Caco-2 (cell line): ENCODE results near the gene CAGE1. TPM values are rescaled to one million over a fixed set of nuclear protein-coding genes. Genes with fewer than 3 reads are reported as not detected.

Experiments
- BruUV-seq: library from RNA; stranded (reverse); fragments of 400-500 nt; replicated peaks from 2 replicates; lab custom pipeline; 2021; lab: Mats Ljungman, UMichigan
- CTCF ChIA-PET: fragments of 300-600 bp; sonication (Branson Sonifier 250); formaldehyde crosslinking; loops from one replicate; lab custom pipeline; 2022; ENCODE audit warnings: antibody characterized with exemption; lab: Charles Lee
- POLR2A ChIA-PET: fragments of 300-600 bp; sonication (Branson Sonifier 250); formaldehyde crosslinking; loops from one replicate; lab custom pipeline; 2022; ENCODE audit warnings: antibody characterized with exemption; lab: Charles Lee
- DNase-seq, 2 experiments: peaks; one replicate each; pipeline versions ENCODE4 v3.0.0 to v3.0.0-alpha.2; 2020 to 2022
- H3K27me3 ChIP-seq: replicated peaks from 2 replicates; pipeline ENCODE4 v1.6.0; 2011; ENCODE audit warnings: low read length; ENCODE audit not compliant: control insufficient read depth, insufficient read depth
- H3K36me3 ChIP-seq: 2 replicates; pipeline ENCODE4 v1.5.1; 2011; ENCODE audit warnings: low read length; ENCODE audit not compliant: control insufficient read depth, insufficient read depth
- H3K4me1 ChIP-seq: fragments of 250-450 bp; sonication (Bioruptor Pico); 2 replicates; pipeline ENCODE4 v1.5.1; 2020; ENCODE audit warnings: mild to moderate bottlenecking
- H3K4me3 ChIP-seq: 2 replicates; pipeline ENCODE4 v1.5.1; 2011; ENCODE audit warnings: low read depth, mild to moderate bottlenecking, control low read depth, low read length
- H3K9me3 ChIP-seq: fragments of 250-450 bp; sonication (Bioruptor Pico); 2 replicates; pipeline ENCODE4 v1.5.1; 2020; ENCODE audit warnings: mild to moderate bottlenecking, moderate library complexity
- H3K27ac Mint-ChIP-seq: one replicate; pipeline ENCODE4 v1.8.0; 2022; ENCODE audit warnings: mixed read lengths; ENCODE audit not compliant: unreplicated experiment
- H3K27me3 Mint-ChIP-seq: one replicate; pipeline ENCODE4 v1.8.0; 2022; ENCODE audit warnings: mixed read lengths; ENCODE audit not compliant: insufficient read depth, unreplicated experiment
- H3K36me3 Mint-ChIP-seq: one replicate; pipeline ENCODE4 v1.8.0; 2022; ENCODE audit warnings: mild to moderate bottlenecking, mixed read lengths; ENCODE audit not compliant: insufficient read depth, unreplicated experiment
- H3K4me1 Mint-ChIP-seq: one replicate; pipeline ENCODE4 v1.8.0; 2022; ENCODE audit warnings: low read depth, mixed read lengths; ENCODE audit not compliant: unreplicated experiment
- H3K4me3 Mint-ChIP-seq: one replicate; pipeline ENCODE4 v1.8.0; 2022; ENCODE audit warnings: mild to moderate bottlenecking, moderate library complexity, mixed read lengths; ENCODE audit not compliant: unreplicated experiment
- H3K9me3 Mint-ChIP-seq: one replicate; pipeline ENCODE4 v1.8.0; 2022; ENCODE audit warnings: mixed read lengths; ENCODE audit not compliant: unreplicated experiment
- intact Hi-C: fragments of 100-400 bp; cut with micrococcal nuclease; formaldehyde crosslinking; loops from one replicate; pipeline ENCODE4 v1.10.0; 2022; ENCODE audit not compliant: unreplicated experiment
- total RNA-seq: library from RNA; stranded (reverse); gene quantifications from 2 replicates; pipeline ENCODE4 v1.2.3, GENCODE V29; 2022
- TF ChIP-seq, protein P1 (sequence below), 2 experiments: fragments of 200-600 bp in 1 of 2; IDR thresholded peaks; 1 replicate in 1 of 2; 2 replicates in 1 of 2; pipeline versions ENCODE4 v1.5.1 to v1.8.0; 2011 to 2022; ENCODE audit warnings: antibody characterized with exemption in 1 of 2, control low read depth in 1 of 2, inconsistent platforms in 1 of 2, low read depth in 1 of 2, low read length in 1 of 2, mild to moderate bottlenecking in 1 of 2, moderate library complexity in 1 of 2; ENCODE audit not compliant: insufficient read depth in 1 of 2, severe bottlenecking in 1 of 2, unreplicated experiment in 1 of 2

Gene CAGE1
- total RNA-seq, 1 experiment from 2014 or later, result 0.59 TPM

DNA sequence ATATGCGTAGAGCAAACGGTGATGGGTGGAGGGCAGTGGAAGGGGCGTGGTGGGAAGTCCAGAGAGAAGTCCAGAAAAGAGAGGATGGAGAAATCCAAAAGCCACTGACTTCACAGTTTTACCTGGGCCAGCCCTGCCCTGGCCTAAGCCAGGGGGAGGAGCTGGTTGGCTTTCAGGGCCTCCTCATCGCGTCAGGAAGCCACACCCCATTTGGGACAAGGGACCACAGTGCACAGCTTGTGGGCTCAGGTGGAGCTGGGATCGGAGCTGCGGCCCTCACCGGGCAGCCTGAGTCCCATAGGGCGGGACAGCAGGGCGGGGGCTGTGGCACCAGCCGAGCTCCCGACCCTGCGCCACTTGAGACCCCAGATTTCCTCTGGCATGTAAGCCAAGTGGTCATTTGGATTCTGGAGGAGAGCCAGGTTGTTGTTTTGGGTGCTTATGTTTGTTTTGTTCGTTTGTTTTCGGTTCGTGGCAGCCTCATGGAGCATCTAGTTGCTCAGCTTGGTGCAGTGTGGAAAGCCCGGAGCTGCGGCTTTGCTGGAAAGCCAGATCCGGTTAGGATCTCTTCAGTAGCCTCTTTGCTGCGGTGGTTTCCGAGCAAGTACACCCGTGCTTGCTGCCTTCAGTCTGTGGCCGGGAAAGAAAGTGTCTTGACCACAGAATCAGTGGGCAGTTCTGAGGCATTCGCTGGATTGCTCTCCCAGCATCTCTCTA lies 42.3 kb upstream of the CAGE1 start:
- peaks cover 8% of the 10 kb centered on the region for H3K9me3 Mint-ChIP-seq
- intact Hi-C loops, result no loop called here
- H3K27me3 Mint-ChIP-seq, result no peaks in the 10 kb centered on the region
- no peak overlapping the region for H3K4me3 Mint-ChIP-seq
- POLR2A ChIA-PET, result no interaction called here
- BruUV-seq, result no TSS peak
- CTCF ChIA-PET, result interaction anchor here (0.6 to 0.7 kb wide), 2 partner anchors 131 to 149 kb away, joined by 3 read pairs; no protein-coding TSS in a partner anchor
- H3K4me1 Mint-ChIP-seq, result no peaks in the 10 kb centered on the region
- Histone ChIP-seq H3K9me3 (no peaks in the 10 kb centered on the region), H3K27me3 (no peaks in the 10 kb centered on the region), H3K36me3 (no peaks in the 10 kb centered on the region), H3K4me3 (no peak overlapping the region), H3K4me1 (no peaks in the 10 kb centered on the region; the same call in 1 of the 2 replicates)
- TF ChIP-seq, protein P1, sequence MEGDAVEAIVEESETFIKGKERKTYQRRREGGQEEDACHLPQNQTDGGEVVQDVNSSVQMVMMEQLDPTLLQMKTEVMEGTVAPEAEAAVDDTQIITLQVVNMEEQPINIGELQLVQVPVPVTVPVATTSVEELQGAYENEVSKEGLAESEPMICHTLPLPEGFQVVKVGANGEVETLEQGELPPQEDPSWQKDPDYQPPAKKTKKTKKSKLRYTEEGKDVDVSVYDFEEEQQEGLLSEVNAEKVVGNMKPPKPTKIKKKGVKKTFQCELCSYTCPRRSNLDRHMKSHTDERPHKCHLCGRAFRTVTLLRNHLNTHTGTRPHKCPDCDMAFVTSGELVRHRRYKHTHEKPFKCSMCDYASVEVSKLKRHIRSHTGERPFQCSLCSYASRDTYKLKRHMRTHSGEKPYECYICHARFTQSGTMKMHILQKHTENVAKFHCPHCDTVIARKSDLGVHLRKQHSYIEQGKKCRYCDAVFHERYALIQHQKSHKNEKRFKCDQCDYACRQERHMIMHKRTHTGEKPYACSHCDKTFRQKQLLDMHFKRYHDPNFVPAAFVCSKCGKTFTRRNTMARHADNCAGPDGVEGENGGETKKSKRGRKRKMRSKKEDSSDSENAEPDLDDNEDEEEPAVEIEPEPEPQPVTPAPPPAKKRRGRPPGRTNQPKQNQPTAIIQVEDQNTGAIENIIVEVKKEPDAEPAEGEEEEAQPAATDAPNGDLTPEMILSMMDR (IDR thresholded peaks at IDR 0.05; ENCODE audit: insufficient read depth in 1 of 2, low read depth in 1 of 2, low read length in 1 of 2, severe bottlenecking in 1 of 2, unreplicated experiment in 1 of 2), result no peak
- H3K27ac Mint-ChIP-seq, result no peak overlapping the region
- no peaks in the 10 kb centered on the region for H3K36me3 Mint-ChIP-seq
- no peak for DNase-seq

DNA sequence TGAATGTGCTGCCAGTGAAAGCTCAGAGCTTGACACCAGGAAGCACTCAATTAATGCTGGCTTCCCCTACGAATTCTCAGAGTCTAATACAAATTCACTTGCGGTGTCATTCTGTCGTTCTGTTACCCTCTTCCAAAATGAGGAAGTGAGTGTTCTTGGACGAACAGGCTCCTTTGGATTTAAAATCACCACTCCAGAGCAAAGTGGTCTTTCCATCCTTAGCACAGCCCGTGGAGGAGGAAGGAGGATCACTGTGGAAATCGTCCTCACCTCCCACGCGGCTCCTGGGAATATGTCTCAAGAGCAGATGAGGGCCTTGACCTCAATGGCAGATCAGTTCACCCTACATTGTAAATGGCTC lies 41.8 kb upstream of the CAGE1 start:
- no peaks in the 10 kb centered on the region for H3K36me3 Mint-ChIP-seq
- Histone ChIP-seq H3K9me3 (no peaks in the 10 kb centered on the region), H3K36me3 (no peaks in the 10 kb centered on the region), H3K4me3 (no peak overlapping the region), H3K4me1 (no peaks in the 10 kb centered on the region; the same call in 1 of the 2 replicates), H3K27me3 (no peaks in the 10 kb centered on the region)
- TF ChIP-seq, protein P1 (IDR thresholded peaks at IDR 0.05; ENCODE audit: insufficient read depth in 1 of 2, low read depth in 1 of 2, low read length in 1 of 2, severe bottlenecking in 1 of 2, unreplicated experiment in 1 of 2), result no peak
- no peak overlapping the region for H3K4me3 Mint-ChIP-seq
- peaks cover 8% of the 10 kb centered on the region for H3K9me3 Mint-ChIP-seq
- ChIA-PET CTCF (interaction anchor here (0.6 kb wide), 1 partner anchor 148 kb away, joined by 3 read pairs; no protein-coding TSS in a partner anchor), POLR2A (interaction anchor here (0.6 kb wide), 1 partner anchor 122 kb away, joined by 3 read pairs; no protein-coding TSS in a partner anchor)
- intact Hi-C loops, result no loop called here
- no TSS peak for BruUV-seq
- no peaks in the 10 kb centered on the region for H3K27me3 Mint-ChIP-seq
- no peak overlapping the region for H3K27ac Mint-ChIP-seq
- DNase-seq, result no peak
- no peaks in the 10 kb centered on the region for H3K4me1 Mint-ChIP-seq

DNA sequence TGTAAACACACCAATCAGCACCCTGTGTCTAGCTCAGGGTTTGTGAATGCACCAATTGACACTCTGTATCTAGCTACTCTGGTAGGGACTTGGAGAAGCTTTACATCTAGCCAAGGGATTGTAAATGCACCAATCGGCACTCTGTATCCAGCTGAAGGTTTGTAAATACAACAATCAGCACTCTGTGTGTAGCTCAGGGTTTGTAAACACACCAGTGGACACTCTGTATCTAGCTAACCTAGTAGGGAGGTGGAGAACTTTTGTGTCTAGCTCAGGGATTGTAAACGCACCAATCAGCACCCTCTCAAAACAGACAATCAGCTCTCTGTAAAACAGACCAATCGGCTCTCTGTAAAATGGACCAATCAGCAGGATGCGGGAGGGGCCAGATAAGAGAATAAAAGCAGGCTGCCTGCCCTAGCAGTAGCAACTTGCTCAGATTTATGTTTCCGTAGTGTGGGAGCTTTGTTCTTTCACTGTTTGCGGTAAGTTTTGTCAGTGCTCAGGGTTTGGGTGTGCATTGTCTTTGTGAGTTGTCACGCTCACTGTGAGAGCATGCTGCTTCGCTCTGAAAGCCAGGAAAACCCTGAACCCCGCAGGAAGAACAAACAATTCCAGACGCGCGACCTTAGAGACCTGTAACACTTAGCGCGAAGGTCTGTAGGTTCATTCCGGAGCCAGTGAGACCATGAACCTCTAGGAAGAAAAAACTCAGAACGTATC lies 37.1 kb upstream of the CAGE1 start:
- no peaks in the 10 kb centered on the region; the same call in 1 of the 2 replicates for H3K4me1 ChIP-seq
- Mint-ChIP-seq H3K27me3 (no peaks in the 10 kb centered on the region), H3K4me1 (no peaks in the 10 kb centered on the region), H3K4me3 (no peak overlapping the region), H3K9me3 (no peaks in the 10 kb centered on the region), H3K36me3 (peaks cover 9% of the 10 kb centered on the region), H3K27ac (no peak overlapping the region)
- ChIA-PET POLR2A (interaction anchor here (0.8 kb wide), 1 partner anchor 37 kb away, joined by 3 read pairs; the partner anchor contains the start of genes CAGE1 and RIOK1), CTCF (interaction anchor here (1.6 kb wide), 1 partner anchor 151 kb away, joined by 3 read pairs; no protein-coding TSS in a partner anchor)
- H3K27me3 ChIP-seq, result no peaks in the 10 kb centered on the region
- no peaks in the 10 kb centered on the region for H3K9me3 ChIP-seq
- TF ChIP-seq, protein P1 (IDR thresholded peaks at IDR 0.05; ENCODE audit: insufficient read depth in 1 of 2, low read depth in 1 of 2, low read length in 1 of 2, severe bottlenecking in 1 of 2, unreplicated experiment in 1 of 2), result no peak
- H3K4me3 ChIP-seq, result no peak overlapping the region
- BruUV-seq, result no TSS peak
- H3K36me3 ChIP-seq, result no peaks in the 10 kb centered on the region
- intact Hi-C loops, result loop anchor here (5.0 kb wide), 1 partner anchor 36 kb away; no protein-coding TSS in a partner anchor
- no peak for DNase-seq
